Measurements from ENCODE around the gene DHRS4.

Gene DHRS4

GRCh38 chr14:23953464-23954278, at the start of gene DHRS4:
TSS of gene DHRS4 (plus strand) at chr14:23953770. CDS start at chr14:23953789, 19 bp downstream.
- peak; percentile 52 to 76 for DNase-seq (ENCODE audit: low read depth in 1 of 2, low spot score in 1 of 2)

DNA sequence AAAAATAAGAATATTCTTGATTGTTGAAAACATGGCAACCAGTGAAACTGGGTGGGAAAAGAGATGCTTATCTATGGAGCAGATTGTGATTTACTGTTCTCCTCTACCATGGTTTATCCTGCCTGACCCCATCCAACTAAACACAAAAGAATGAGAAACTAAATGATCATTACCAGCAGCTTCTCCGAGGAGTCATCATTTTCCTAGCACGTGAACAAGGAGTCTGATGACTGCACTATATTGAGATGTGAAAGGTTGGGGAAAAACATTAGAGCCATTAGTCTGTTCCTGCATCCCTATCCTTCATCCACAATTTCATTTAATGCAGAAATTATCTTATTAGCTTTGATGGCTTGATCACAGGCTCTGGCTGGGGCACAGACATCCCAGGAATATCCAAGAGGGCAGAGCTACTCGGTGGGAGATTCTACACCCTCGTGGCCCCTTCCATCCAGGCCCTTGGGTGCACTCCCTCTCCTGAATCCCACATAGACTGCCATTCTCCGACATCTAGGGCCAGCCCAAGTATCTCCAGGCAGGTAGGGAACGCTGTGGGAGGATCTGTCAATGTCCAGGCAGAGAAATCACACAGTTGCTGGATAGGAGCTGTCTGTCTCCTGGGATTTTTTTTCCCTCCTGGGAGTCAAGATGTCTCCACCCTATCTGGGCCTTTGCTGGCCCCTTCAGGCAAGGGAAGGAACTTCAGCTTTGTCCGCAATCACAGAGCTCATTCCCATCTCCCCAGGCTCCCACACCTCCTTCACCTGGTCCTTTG, 43.3 kb upstream of the DHRS4 start:
- no peak for DNase-seq (ENCODE audit: low read depth in 1 of 2, low spot score in 1 of 2)

GRCh38 chr14:23910876-23911210, 42.7 kb upstream of the DHRS4 start:
- DNase-seq (ENCODE audit: low read depth in 1 of 2, low spot score in 1 of 2): no peak

- no peak for DNase-seq (ENCODE audit: low read depth in 1 of 2, low spot score in 1 of 2)
These were observed 38.0 kb upstream of the DHRS4 start for GRCh38 chr14:23915559-23915958.

- DNase-seq (ENCODE audit: low read depth in 1 of 2, low spot score in 1 of 2): no peak
These were observed 37.6 kb upstream of the DHRS4 start for GRCh38 chr14:23916004-23916403.

- no peak for DNase-seq (ENCODE audit: low read depth in 1 of 2, low spot score in 1 of 2)
These were observed 37.1 kb upstream of the DHRS4 start for GRCh38 chr14:23916446-23916845.

GRCh38 chr14:23922545-23922944, 31.0 kb upstream of the DHRS4 start:
- no peak for DNase-seq (ENCODE audit: low read depth in 1 of 2, low spot score in 1 of 2)

GRCh38 chr14:23925523-23926075, 28.0 kb upstream of the DHRS4 start:
- no peak for DNase-seq (ENCODE audit: low read depth in 1 of 2, low spot score in 1 of 2)

- no peak for DNase-seq (ENCODE audit: low read depth in 1 of 2, low spot score in 1 of 2)
These were observed 27.0 kb upstream of the DHRS4 start for GRCh38 chr14:23926543-23926942.

- DNase-seq (ENCODE audit: low read depth in 1 of 2, low spot score in 1 of 2): no peak
These were observed 24.4 kb upstream of the DHRS4 start for GRCh38 chr14:23929136-23929535.

DNA sequence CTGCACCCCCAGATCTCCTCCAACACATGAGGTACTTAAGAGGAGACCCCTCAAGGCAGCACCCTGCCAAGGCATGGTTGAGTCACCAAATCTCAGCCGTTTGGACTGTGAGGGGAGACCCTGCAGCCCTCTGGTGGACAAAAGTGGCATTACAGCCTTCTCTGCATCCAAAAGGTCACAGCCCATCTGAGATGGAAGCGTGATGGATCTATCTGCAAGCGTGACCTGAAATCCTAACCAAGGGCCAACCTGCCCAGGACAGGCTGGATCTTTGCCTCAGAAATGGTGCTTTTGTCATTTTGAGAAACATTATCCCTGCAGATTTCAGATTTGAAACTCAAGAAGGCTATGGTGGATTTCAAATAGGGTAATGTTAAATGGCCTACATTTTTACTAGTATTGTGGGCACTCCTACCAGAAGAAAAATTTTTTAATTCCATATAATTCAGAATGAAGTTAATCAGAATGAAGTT, 23.7 kb upstream of the DHRS4 start:
- DNase-seq (ENCODE audit: low read depth in 1 of 2, low spot score in 1 of 2): peak; percentile 76 to 82

DNA sequence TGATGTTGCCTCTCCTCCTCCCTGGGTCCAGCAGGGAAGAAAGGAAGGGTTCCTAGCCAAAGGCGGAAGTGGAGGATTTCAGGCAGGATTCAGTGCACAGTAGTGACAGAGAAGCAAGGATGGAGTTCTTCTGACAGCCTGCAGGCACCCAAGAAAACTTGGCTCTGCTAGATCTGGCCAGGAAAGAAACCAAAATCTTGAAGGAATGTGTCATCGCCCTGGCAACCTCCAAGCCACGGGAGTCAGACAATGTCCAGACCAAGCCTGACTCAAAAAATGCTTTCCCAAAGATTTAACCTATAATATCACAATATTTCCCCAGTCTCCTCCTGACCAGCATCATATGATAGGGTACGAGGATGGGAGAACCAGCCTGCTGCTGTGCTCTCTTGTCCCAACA, 22.8 kb upstream of the DHRS4 start:
- DNase-seq (ENCODE audit: low read depth in 1 of 2, low spot score in 1 of 2): no peak

DNA sequence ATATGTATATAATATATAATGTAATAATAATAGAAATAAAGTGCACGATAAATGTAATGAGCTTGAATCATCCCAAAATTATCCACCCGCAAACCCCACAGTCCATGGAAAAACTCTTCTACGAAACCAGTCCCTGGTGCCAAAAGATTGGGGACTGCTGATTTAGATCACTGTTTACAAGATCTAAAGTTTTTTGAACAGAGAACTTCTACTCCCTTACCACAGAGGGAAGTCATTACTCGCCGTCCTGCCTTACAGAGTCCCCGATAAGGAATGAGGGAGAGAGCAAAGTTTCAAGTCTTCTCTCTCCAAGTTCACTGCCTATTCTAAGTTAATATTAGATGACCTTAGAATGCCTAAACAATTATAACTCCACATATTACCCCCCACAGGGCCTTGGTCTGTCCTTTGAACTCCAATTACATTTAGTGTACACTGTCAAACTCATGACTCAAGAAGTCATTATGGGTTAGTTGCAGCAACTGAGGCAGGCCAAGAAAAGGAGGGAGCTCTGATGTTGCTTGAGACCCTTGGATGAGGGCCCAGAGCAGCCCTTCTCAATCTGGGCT, 21.8 kb upstream of the DHRS4 start:
- DNase-seq (ENCODE audit: low read depth in 1 of 2, low spot score in 1 of 2): no peak

- no peak for DNase-seq (ENCODE audit: low read depth in 1 of 2, low spot score in 1 of 2)
These were observed 20.9 kb upstream of the DHRS4 start for GRCh38 chr14:23932639-23933038.

DNA sequence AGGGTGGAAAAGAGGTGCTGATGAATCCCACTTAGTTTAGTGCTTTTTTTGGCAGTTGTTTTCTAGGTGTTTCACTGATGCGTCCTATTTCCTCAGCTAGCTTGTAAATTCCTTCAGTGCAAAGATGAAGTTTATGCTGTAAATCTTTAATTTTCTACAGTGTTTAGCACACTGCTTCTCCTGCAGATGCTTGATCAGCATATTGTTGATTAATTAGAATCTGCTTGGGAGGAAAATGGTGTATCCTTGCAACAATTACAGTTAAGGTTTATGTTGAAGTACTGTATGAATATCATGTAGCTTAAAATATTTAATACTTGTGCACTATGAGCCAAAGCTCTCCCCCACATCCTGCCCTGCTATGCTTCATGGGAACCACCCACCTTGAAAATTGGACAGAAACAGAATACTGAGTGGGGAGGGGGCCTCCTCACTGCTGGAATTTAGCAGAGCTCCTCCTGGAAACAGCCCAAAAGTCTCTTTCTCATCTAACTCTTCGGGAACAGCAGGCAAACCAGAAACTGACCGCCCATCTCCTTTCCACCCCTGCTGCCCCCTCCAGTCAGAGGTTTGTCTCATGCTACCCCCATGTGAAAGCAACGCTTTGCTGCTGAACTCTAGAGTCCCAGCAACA, 20.3 kb upstream of the DHRS4 start:
- no peak for DNase-seq (ENCODE audit: low read depth in 1 of 2, low spot score in 1 of 2)

DNA sequence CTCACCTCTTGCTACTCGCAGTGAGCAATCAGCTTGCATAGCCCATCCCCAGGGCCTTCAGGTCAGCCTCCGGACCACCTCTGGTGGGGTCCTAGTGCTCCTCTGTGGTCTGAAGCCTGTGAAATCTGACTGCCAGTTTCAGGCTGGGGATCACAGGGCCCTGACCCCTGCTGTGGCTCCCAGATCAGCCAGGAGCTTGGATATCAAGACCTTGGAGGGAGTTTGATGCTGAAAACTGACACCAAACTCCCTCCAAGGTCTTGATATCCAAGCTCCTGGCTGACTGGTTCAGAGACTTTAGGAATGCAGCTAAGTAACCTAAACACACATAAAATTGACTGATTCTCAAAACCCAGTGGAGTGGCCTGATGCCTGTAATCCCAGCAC, 19.8 kb upstream of the DHRS4 start:
- DNase-seq (ENCODE audit: low read depth in 1 of 2, low spot score in 1 of 2): no peak

DNA sequence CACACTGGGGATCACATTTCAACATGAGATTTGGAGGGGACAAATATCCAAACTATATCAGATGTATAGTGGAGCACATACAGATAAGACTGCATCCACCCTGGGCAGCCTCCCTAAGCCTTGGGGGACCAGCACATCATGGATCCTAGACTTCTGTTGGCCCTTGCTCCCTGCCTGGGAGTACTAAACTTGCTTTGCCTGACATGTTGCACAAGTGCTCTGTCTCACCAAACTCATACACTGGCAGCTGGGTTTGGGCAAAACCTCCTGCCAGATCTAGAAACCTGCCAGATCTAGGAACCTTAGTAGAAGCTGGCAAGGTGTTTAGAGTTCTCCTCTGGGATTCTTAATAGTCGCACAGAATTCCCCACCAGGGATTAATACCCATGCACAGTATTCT, 18.4 kb upstream of the DHRS4 start:
- no peak for DNase-seq (ENCODE audit: low read depth in 1 of 2, low spot score in 1 of 2)

DNA sequence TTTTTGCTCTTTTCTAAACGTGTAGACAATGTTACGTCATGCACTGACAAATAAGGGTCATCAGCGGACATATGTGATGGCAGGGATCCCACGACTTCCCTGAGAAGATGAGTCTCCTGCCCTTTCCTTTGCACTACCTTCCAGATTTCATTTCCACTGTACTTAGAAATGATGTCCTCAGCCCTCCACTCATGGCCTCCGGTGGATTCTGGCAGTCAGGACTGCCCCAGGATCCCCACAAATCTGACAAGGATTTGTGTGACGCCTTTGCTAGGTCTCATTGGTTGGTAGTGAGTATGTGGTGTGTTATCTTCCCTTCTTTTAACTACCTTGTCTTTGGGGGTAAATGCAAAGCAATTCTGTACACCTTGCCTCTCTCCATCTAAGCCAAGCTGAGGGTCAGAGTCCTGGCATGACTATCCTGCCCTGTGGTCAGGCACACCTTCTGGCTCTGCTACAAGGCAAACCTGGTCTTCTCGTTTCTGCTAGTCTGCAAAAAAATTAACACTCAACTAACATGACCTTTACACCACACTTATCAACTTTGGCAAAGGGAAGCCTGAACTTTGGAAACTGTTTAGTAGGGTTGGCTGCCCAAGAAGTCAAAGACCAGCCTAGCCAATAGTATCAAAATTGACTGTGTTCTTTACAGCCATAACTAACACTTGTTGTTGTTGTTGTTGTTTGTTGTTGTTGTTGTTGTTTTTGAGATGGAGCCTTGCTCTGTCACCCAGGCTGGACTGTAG, 17.3 kb upstream of the DHRS4 start:
- DNase-seq (ENCODE audit: low read depth in 1 of 2, low spot score in 1 of 2): no peak

DNA sequence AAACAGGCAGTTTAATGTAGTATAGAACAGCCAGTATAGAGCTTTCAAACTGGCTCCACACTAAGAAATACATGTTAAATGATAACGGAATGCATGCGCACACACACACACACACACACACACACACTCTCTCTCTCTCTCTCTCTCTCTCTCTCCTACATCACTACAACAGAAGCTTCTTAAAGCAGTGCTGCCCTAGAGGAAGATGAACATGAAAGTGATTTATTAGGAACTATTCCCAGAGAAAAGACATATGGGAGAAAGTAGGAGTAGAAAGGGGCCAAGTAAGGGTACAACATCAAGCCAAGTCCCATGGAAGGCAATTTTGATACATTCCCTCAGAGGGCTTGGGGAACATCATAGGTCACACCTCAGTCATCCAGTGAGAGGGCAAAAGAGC, 16.4 kb upstream of the DHRS4 start:
- no peak for DNase-seq (ENCODE audit: low read depth in 1 of 2, low spot score in 1 of 2)

DNA sequence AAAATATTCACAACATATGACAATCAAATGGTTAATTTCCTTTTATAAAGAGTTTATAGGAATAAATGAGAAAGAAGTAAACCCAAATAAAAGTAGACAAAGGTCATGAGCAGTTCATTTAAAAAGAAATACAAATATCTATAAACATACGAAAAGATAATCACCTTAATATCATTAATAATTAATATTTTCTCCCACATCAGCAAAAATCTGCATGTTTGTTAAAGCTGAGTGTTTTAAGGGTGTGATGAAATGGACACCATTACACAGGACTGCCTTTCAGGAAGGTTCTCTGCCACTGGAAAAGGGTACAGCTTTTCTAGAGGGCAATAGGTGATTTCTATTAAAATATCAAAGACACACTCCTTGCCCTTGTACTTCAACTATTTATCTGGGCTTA, 14.7 kb upstream of the DHRS4 start:
- DNase-seq (ENCODE audit: low read depth in 1 of 2, low spot score in 1 of 2): no peak

Measured in activated CD4-positive, alpha-beta T cell treated with anti-CD3 and anti-CD28 coated beads, Interleukin-2, amount 50 U/mL, for 24 hours (primary cell).